Neural cell (in vitro differentiated cells): Measurements from ENCODE around the gene C1orf21. TPM values are rescaled to one million over a fixed set of nuclear protein-coding genes. Genes with fewer than 3 reads are reported as not detected.

ENCODE experiments used
- H2AFZ ChIP-seq: fragments of 200-600, 300-800 bp; sonication (generic), shearing (Covaris generic); 2 replicates; pipeline ENCODE4 v1.6.0; 2014; ENCODE audit warnings: low read depth, mild to moderate bottlenecking, antibody characterized with exemption, low read length, moderate library complexity
- H3F3A ChIP-seq: fragments of 200-600 bp; shearing (Covaris generic); 2 replicates; pipeline ENCODE4 v1.6.1; 2016; ENCODE audit warnings: mild to moderate bottlenecking, moderate library complexity, mixed read lengths, antibody characterized with exemption, low read length; ENCODE audit not compliant: insufficient read depth, poor library complexity, severe bottlenecking
- H3K27ac ChIP-seq: fragments of 200-600, 300-800 bp; sonication (generic), shearing (Covaris generic); 2 replicates; pipeline ENCODE4 v1.5.1; 2014; ENCODE audit warnings: mild to moderate bottlenecking, low read length, moderate library complexity
- H3K27me3 ChIP-seq: fragments of 300-800, 200-600 bp; sonication (generic), shearing (Covaris generic); 2 replicates; pipeline ENCODE4 v1.6.0; 2014; ENCODE audit warnings: mild to moderate bottlenecking, low read depth, low read length, moderate library complexity; ENCODE audit not compliant: insufficient read depth
- H3K36me3 ChIP-seq: fragments of 300-800, 200-600 bp; sonication (generic), shearing (Covaris generic); 2 replicates; pipeline ENCODE4 v1.5.1; 2014; ENCODE audit warnings: mild to moderate bottlenecking, antibody characterized with exemption, low read length, moderate library complexity; ENCODE audit not compliant: insufficient read depth
- H3K4me2 ChIP-seq: fragments of 300-800, 200-600 bp; sonication (generic), shearing (Covaris generic); 2 replicates; pipeline ENCODE4 v1.6.0; 2014; ENCODE audit warnings: mild to moderate bottlenecking, low read length
- H3K4me3 ChIP-seq: fragments of 300-800, 200-600 bp; sonication (generic), shearing (Covaris generic); 2 replicates; pipeline ENCODE4 v1.5.1; 2014; ENCODE audit warnings: mild to moderate bottlenecking, low read length, moderate library complexity
- H3K79me2 ChIP-seq: fragments of 200-600 bp; shearing (Covaris generic); replicated peaks from 2 replicates; pipeline ENCODE4 v1.6.0; 2014; ENCODE audit warnings: mild to moderate bottlenecking, low read length, moderate library complexity; ENCODE audit not compliant: insufficient read depth
- H3K9ac ChIP-seq: fragments of 300-800, 200-600 bp; sonication (generic), shearing (Covaris generic); 2 replicates; pipeline ENCODE4 v1.6.1; 2016; ENCODE audit warnings: mild to moderate bottlenecking, low read length, mixed read lengths
- H3K9me2 ChIP-seq: fragments of 200-600 bp; shearing (Covaris generic); 2 replicates; pipeline ENCODE4 v1.6.1; 2016; ENCODE audit warnings: mild to moderate bottlenecking, low read length, mixed read lengths; ENCODE audit not compliant: insufficient read depth
- H3K9me3 ChIP-seq: fragments of 200-600, 300-800 bp; sonication (generic), shearing (Covaris generic); 2 replicates; pipeline ENCODE4 v1.6.1; 2016; ENCODE audit warnings: mild to moderate bottlenecking, mixed run types, low read length, moderate library complexity, mixed read lengths
- H4K20me1 ChIP-seq: fragments of 200-600 bp; shearing (Covaris generic); 2 replicates; pipeline ENCODE4 v1.6.1; 2016; ENCODE audit warnings: mild to moderate bottlenecking, mixed run types; ENCODE audit not compliant: insufficient read depth
- EP300 ChIP-seq: fragments of 450-650 bp; conservative IDR thresholded peaks from 2 replicates; pipeline ENCODE4 v1.6.1; 2014; ENCODE audit warnings: antibody characterized with exemption, mild to moderate bottlenecking, moderate library complexity; ENCODE audit not compliant: poor library complexity, severe bottlenecking
- EZH2 ChIP-seq: fragments of 200-600, 300-800 bp; shearing (Covaris generic), sonication (generic); IDR thresholded peaks from 2 replicates; pipeline ENCODE4 v1.6.1; 2014; ENCODE audit warnings: antibody characterized with exemption, low read length, borderline replicate concordance, mild to moderate bottlenecking; ENCODE audit not compliant: insufficient read depth, poor library complexity, severe bottlenecking
- MXI1 ChIP-seq: fragments of 450-650 bp; conservative IDR thresholded peaks from 2 replicates; pipeline ENCODE4 v1.6.1; 2014; ENCODE audit warnings: antibody characterized with exemption, mild to moderate bottlenecking; ENCODE audit not compliant: poor library complexity, severe bottlenecking
- POLR2AphosphoS5 ChIP-seq: IDR thresholded peaks from 2 replicates; pipeline ENCODE4 v1.6.1; 2012
- RAD21 ChIP-seq: fragments of 450-650 bp; conservative IDR thresholded peaks from 2 replicates; pipeline ENCODE4 v1.6.1; 2014; ENCODE audit warnings: antibody characterized with exemption, mild to moderate bottlenecking, moderate library complexity
- REST ChIP-seq: IDR thresholded peaks from 2 replicates; pipeline ENCODE4 v1.6.1; 2012; ENCODE audit warnings: borderline replicate concordance
- SMC3 ChIP-seq: fragments of 450-650 bp; conservative IDR thresholded peaks from 2 replicates; pipeline ENCODE4 v1.6.1; 2014; ENCODE audit warnings: antibody characterized with exemption, mild to moderate bottlenecking, moderate library complexity; ENCODE audit not compliant: poor library complexity
- TAF1 ChIP-seq: IDR thresholded peaks from 2 replicates; pipeline ENCODE4 v1.6.1; 2012; ENCODE audit warnings: low read depth
- polyA plus RNA-seq: library from polyadenylated mRNA; depleted of rRNA; stranded (reverse); fragments of >200 nt; gene quantifications from 2 replicates; pipeline ENCODE4 v1.2.3, GENCODE V29; 2014

The C1orf21 gene
- polyA plus RNA-seq, 1 donor from 2014 or later, result 21.1 TPM

GRCh38 chr1:184507165-184507564 lies 120.3 kb downstream of the C1orf21 start:
- Histone ChIP-seq H4K20me1 (no peaks in the 10 kb centered on the region), H3K27ac (no peak overlapping the region), H3K4me2 (no peak overlapping the region), H2AFZ (no peak overlapping the region), H3F3A (no peaks in the 10 kb centered on the region), H3K4me3 (no peak overlapping the region), H3K9me3 (no peaks in the 10 kb centered on the region), H3K36me3 (no peaks in the 10 kb centered on the region), H3K9me2 (no peaks in the 10 kb centered on the region), H3K27me3 (no peaks in the 10 kb centered on the region), H3K9ac (no peak overlapping the region), H3K79me2 (no peaks in the 10 kb centered on the region)
- TF ChIP-seq MXI1 (no peak), EP300 (no peak), EZH2 (no peak), RAD21 (no peak), REST (no peak), TAF1 (no peak), POLR2AphosphoS5 (no peak), SMC3 (no peak)

- Histone ChIP-seq H3K27me3 (no peaks in the 10 kb centered on the region), H3K36me3 (no peaks in the 10 kb centered on the region), H2AFZ (no peak overlapping the region), H3K79me2 (no peaks in the 10 kb centered on the region), H4K20me1 (no peaks in the 10 kb centered on the region), H3K9ac (no peak overlapping the region), H3K9me3 (no peaks in the 10 kb centered on the region), H3F3A (no peaks in the 10 kb centered on the region), H3K9me2 (no peaks in the 10 kb centered on the region), H3K27ac (no peak overlapping the region), H3K4me2 (no peak overlapping the region), H3K4me3 (no peak overlapping the region)
- no peak for TF ChIP-seq REST
These were observed 120.9 kb downstream of the C1orf21 start for GRCh38 chr1:184507604-184508280.
